ENCODE measurements around the gene ZBTB21.

Gene ZBTB21

GRCh38 chr21:42009831-42010506, at the start of gene ZBTB21:
TSS of gene ZBTB21 (minus strand) at chr21:42010360. CDS start at chr21:41994095, 16,265 bp downstream.
- Mint-ChIP-seq H3K27me3 (ENCODE audit: low read depth) (peaks cover 24% of the 10 kb centered on the region), H3K27ac (peak within 1 kb of the TSS; percentile 100), H3K4me1 (ENCODE audit: low read depth) (peaks cover 16% of the 10 kb centered on the region), H3K9me3 (peaks cover 6% of the 10 kb centered on the region), H3K4me3 (peak within 1 kb of the TSS; percentile 91), H3K36me3 (ENCODE audit: low read depth) (peaks cover 17% of the 10 kb centered on the region)

- Mint-ChIP-seq H3K4me1 (ENCODE audit: low read depth) (peaks cover 35% of the 10 kb centered on the region), H3K36me3 (ENCODE audit: low read depth) (no peaks in the 10 kb centered on the region), H3K4me3 (no peak overlapping the region), H3K9me3 (no peaks in the 10 kb centered on the region), H3K27me3 (ENCODE audit: low read depth) (peaks cover 19% of the 10 kb centered on the region), H3K27ac (no peak overlapping the region)
These were observed 49.6 kb upstream of the ZBTB21 start for GRCh38 chr21:42059721-42060120.

GRCh38 chr21:42059141-42059540, 49.0 kb upstream of the ZBTB21 start:
- Mint-ChIP-seq H3K27me3 (ENCODE audit: low read depth) (peaks cover 19% of the 10 kb centered on the region), H3K36me3 (ENCODE audit: low read depth) (no peaks in the 10 kb centered on the region), H3K27ac (no peak overlapping the region), H3K9me3 (no peaks in the 10 kb centered on the region), H3K4me3 (no peak overlapping the region), H3K4me1 (ENCODE audit: low read depth) (peaks cover 31% of the 10 kb centered on the region)

- H3K4me1 Mint-ChIP-seq (ENCODE audit: low read depth) = peaks cover 27% of the 10 kb centered on the region
- no peaks in the 10 kb centered on the region for H3K9me3 Mint-ChIP-seq
These were observed 48.5 kb upstream of the ZBTB21 start for GRCh38 chr21:42058631-42059111.

GRCh38 chr21:42057851-42058437, 47.8 kb upstream of the ZBTB21 start:
- Mint-ChIP-seq H3K27me3 (ENCODE audit: low read depth) (peaks cover 19% of the 10 kb centered on the region), H3K4me3 (no peak overlapping the region), H3K27ac (no peak overlapping the region), H3K36me3 (ENCODE audit: low read depth) (no peaks in the 10 kb centered on the region), H3K4me1 (ENCODE audit: low read depth) (peaks cover 21% of the 10 kb centered on the region), H3K9me3 (no peaks in the 10 kb centered on the region)

More at GRCh38 chr21:42058631-42059111, 48.5 kb upstream of the ZBTB21 start:
- Mint-ChIP-seq H3K4me3 (no peak overlapping the region), H3K27ac (no peak overlapping the region), H3K27me3 (ENCODE audit: low read depth) (peaks cover 19% of the 10 kb centered on the region), H3K36me3 (ENCODE audit: low read depth) (no peaks in the 10 kb centered on the region)

DNA sequence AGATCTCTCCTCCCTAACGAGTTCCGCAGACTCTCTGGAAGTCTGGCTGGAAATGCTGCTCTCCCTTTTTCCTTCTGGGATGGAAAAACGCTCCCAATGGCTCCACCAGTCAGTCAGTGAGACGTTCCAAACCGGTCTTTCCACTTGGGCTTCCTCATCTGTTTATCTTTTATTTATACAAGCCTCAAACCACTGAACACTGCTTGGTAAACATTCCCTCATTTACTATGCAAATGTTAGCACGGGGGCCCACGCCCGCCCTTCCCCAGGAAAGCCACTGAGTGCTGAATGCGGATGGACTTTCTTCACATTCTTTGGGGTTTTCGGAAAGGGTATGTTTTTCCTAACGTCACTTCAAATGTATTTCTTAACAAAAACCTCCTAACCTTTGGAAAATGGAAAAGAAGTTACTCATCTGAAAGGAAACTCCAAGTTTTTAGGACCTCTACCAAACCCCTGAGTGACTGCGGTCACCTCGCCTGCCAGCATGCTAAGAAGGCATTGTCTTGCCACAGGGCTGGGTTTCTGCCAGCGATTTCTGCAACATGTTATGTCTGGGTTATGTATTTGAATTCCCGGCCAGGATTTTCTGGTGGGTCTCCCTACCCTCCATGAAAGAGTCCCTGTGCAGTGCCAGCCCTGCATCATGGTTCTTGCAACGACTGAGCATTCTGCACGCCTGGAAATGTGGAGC, 47.0 kb upstream of the ZBTB21 start:
- Mint-ChIP-seq H3K9me3 (no peaks in the 10 kb centered on the region), H3K36me3 (ENCODE audit: low read depth) (no peaks in the 10 kb centered on the region), H3K27me3 (ENCODE audit: low read depth) (peaks cover 25% of the 10 kb centered on the region), H3K4me3 (no peak overlapping the region), H3K4me1 (ENCODE audit: low read depth) (peaks cover 13% of the 10 kb centered on the region), H3K27ac (no peak overlapping the region)

GRCh38 chr21:42056468-42056867, 46.3 kb upstream of the ZBTB21 start:
- Mint-ChIP-seq H3K27ac (no peak overlapping the region), H3K4me1 (ENCODE audit: low read depth) (peaks cover 6% of the 10 kb centered on the region), H3K27me3 (ENCODE audit: low read depth) (peaks cover 32% of the 10 kb centered on the region), H3K36me3 (ENCODE audit: low read depth) (no peaks in the 10 kb centered on the region), H3K4me3 (no peak overlapping the region), H3K9me3 (no peaks in the 10 kb centered on the region)

DNA sequence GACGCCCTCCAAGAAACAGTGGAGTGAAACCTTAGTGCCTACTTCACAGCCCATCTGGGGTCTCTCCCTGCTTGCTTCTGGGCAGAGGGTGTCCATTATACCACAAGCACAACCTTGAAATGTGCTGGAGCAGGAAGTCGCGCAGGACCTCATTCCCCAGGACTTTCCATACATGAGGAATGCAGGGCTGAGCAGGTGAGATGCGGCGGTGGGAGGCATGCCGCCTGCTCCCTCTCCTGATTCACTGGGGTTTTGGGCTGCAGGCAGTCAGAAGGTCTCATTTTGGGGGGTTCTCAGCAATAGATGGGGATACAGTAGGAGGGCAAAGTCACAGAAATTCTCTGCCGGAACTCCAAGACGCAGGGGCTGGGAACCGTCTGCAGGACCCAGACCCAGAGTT, 45.3 kb upstream of the ZBTB21 start:
- Mint-ChIP-seq H3K27me3 (ENCODE audit: low read depth) (peaks cover 33% of the 10 kb centered on the region), H3K27ac (no peak overlapping the region), H3K4me3 (no peak overlapping the region), H3K4me1 (ENCODE audit: low read depth) (no peaks in the 10 kb centered on the region), H3K9me3 (no peaks in the 10 kb centered on the region), H3K36me3 (ENCODE audit: low read depth) (no peaks in the 10 kb centered on the region)

- H3K27me3 Mint-ChIP-seq (ENCODE audit: low read depth) = peaks cover 24% of the 10 kb centered on the region
- no peaks in the 10 kb centered on the region for H3K4me1 Mint-ChIP-seq (ENCODE audit: low read depth)
- H3K36me3 Mint-ChIP-seq (ENCODE audit: low read depth) = no peaks in the 10 kb centered on the region
- no peaks in the 10 kb centered on the region for H3K9me3 Mint-ChIP-seq
- H3K27ac Mint-ChIP-seq = no peak overlapping the region
- no peak overlapping the region for H3K4me3 Mint-ChIP-seq
These were observed 41.6 kb upstream of the ZBTB21 start for GRCh38 chr21:42051788-42052187.

GRCh38 chr21:42049578-42050430, 39.6 kb upstream of the ZBTB21 start:
- Mint-ChIP-seq H3K27ac (no peak overlapping the region), H3K9me3 (no peaks in the 10 kb centered on the region), H3K36me3 (ENCODE audit: low read depth) (no peaks in the 10 kb centered on the region), H3K27me3 (ENCODE audit: low read depth) (peaks cover 14% of the 10 kb centered on the region), H3K4me3 (no peak overlapping the region), H3K4me1 (ENCODE audit: low read depth) (no peaks in the 10 kb centered on the region)

GRCh38 chr21:42048870-42049577, 38.9 kb upstream of the ZBTB21 start:
- Mint-ChIP-seq H3K9me3 (no peaks in the 10 kb centered on the region), H3K36me3 (ENCODE audit: low read depth) (no peaks in the 10 kb centered on the region), H3K4me1 (ENCODE audit: low read depth) (no peaks in the 10 kb centered on the region), H3K4me3 (no peak overlapping the region), H3K27me3 (ENCODE audit: low read depth) (peaks cover 14% of the 10 kb centered on the region), H3K27ac (no peak overlapping the region)

DNA sequence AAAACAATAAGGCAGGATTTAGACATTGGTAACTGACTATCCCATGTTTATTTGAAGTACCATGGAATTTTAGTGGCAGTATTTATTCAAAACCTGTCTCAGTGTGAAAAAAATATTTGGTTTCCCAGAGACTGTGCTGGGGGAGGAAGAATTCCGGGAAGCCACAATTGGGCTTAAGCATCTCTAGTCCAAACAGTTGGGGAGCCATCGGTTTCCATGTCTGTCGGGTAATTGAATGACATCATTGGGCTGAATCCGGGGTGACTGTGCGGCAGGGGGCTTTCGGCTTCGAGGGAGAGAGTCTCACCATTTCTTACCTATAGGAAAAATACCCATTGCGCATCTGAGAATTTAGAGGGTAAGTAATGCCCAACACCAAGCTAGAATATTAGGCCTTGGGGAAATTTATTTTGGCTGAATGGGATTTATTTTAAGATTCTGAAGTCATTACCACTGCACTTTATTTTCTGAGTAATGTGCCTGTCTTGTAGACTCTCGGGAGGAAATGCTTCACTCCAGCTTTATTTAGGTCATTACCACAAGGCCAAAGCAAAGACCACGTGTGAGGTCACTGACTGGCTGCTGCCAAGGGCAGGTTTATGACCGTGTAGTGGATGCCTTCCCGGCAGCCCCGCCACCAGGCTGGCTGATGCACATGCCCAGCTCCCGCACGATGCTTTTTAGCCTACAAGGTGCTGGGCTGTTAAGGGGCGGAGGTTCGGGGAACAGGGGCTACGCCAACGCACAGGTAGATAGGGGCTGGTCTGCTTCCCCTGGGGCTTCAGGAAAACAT, 37.9 kb upstream of the ZBTB21 start:
- Mint-ChIP-seq H3K4me3 (no peak overlapping the region), H3K27ac (no peak overlapping the region), H3K4me1 (ENCODE audit: low read depth) (no peaks in the 10 kb centered on the region), H3K9me3 (no peaks in the 10 kb centered on the region), H3K27me3 (ENCODE audit: low read depth) (peaks cover 14% of the 10 kb centered on the region), H3K36me3 (ENCODE audit: low read depth) (no peaks in the 10 kb centered on the region)

GRCh38 chr21:42044871-42045495, 34.8 kb upstream of the ZBTB21 start:
- no peaks in the 10 kb centered on the region for H3K36me3 Mint-ChIP-seq (ENCODE audit: low read depth)
- no peaks in the 10 kb centered on the region for H3K9me3 Mint-ChIP-seq
- H3K4me3 Mint-ChIP-seq = no peak overlapping the region
- H3K27ac Mint-ChIP-seq = no peak overlapping the region
- no peaks in the 10 kb centered on the region for H3K4me1 Mint-ChIP-seq (ENCODE audit: low read depth)
- H3K27me3 Mint-ChIP-seq (ENCODE audit: low read depth) = no peaks in the 10 kb centered on the region

Measured in T-helper 1 cell treated with Interleukin-12 subunit alpha and Interleukin-12 subunit beta and Interleukin-4 antibody, amounts not matched to agents 30 μg/mL and 1 μg/mL, for 36 hours (primary cell).